K562 (cell line): Measurements from ENCODE around the gene SLBP. TPM values are rescaled to one million over a fixed set of nuclear protein-coding genes. Genes with fewer than 3 reads are reported as not detected.

ENCODE experiments used
- AFF4 ChIP-seq: sonication (generic); formaldehyde crosslinking; IDR thresholded peaks from 2 replicates; pipeline ENCODE4 v1.8.0; 2023; ENCODE audit warnings: mild to moderate bottlenecking, missing genetic modification reagents
- ASH1L ChIP-seq: fragments of 450-650 bp; IDR thresholded peaks from 2 replicates; pipeline ENCODE4 v1.6.1; 2018; ENCODE audit warnings: borderline replicate concordance, mild to moderate bottlenecking, low read depth; ENCODE audit not compliant: partially characterized antibody
- CREBBP ChIP-seq: IDR thresholded peaks from one replicate; pipeline ENCODE4 v1.6.1; 2012; ENCODE audit warnings: low read depth, mild to moderate bottlenecking, control low read depth, inconsistent platforms, low read length
- ELF4 ChIP-seq: fragments of 450-650 bp; formaldehyde crosslinking; IDR thresholded peaks from 2 replicates; pipeline ENCODE4 v1.4.0; 2022; ENCODE audit warnings: missing genetic modification characterization
- FUS ChIP-seq: fragments of 200-400 bp; formaldehyde crosslinking; optimal IDR thresholded peaks from 2 replicates; pipeline ENCODE3; 2017; ENCODE audit warnings: low read depth, low read length
- GTF2A2 ChIP-seq: IDR thresholded peaks from 2 replicates; pipeline ENCODE4 v1.6.1; 2016; ENCODE audit warnings: mild to moderate bottlenecking, missing genetic modification characterization, missing compliant biosample characterization
- MTA2 ChIP-seq: fragments of 450-650 bp; IDR thresholded peaks from 2 replicates; pipeline ENCODE4 v1.6.1; 2016; ENCODE audit warnings: low read depth
- POLR2B ChIP-seq: fragments of 450-650 bp; IDR thresholded peaks from 2 replicates; pipeline ENCODE4 v1.6.1; 2018; ENCODE audit warnings: low read depth; ENCODE audit not compliant: partially characterized antibody
- SUPT5H ChIP-seq: fragments of 450-650 bp; IDR thresholded peaks from 2 replicates; pipeline ENCODE4 v1.6.1; 2016
- ZBTB40 ChIP-seq, 2 experiments: fragments of 450-650 bp in 1 of 2; sonication (generic) in 1 of 2; formaldehyde crosslinking in 1 of 2; IDR thresholded peaks; 2 replicates each; pipeline versions ENCODE4 v1.7.1 to v1.9.0; 2016 to 2022; ENCODE audit warnings: inconsistent platforms in 1 of 2, mild to moderate bottlenecking in 1 of 2, missing genetic modification reagents in 1 of 2
- ZBTB43 ChIP-seq: sonication (generic); formaldehyde crosslinking; IDR thresholded peaks from 2 replicates; pipeline ENCODE4 v1.8.0; 2023; ENCODE audit warnings: mild to moderate bottlenecking, missing genetic modification reagents
- ZBTB8A ChIP-seq: fragments of 450-650 bp; IDR thresholded peaks from 2 replicates; pipeline ENCODE4 v1.6.1; 2018; ENCODE audit warnings: mild to moderate bottlenecking, moderate library complexity; ENCODE audit not compliant: partially characterized antibody
- ZNF764 ChIP-seq: fragments of 250-450 bp; sonication (Bioruptor Pico); IDR thresholded peaks from 2 replicates; pipeline ENCODE4 v1.4.0; 2020; ENCODE audit warnings: low read depth, mild to moderate bottlenecking, moderate library complexity
- polyA plus RNA-seq, 8 experiments: library from polyadenylated mRNA; depleted of rRNA in 4 of 8; stranded (reverse) in 5 of 8; unstranded in 3 of 8; fragments of >200 nt; fragmentation: Nextera tagmentation in 2 of 8; fragmentation: Illumina TruSeq in 1 of 8; extraction: Ambion mirVana in 2 of 8; extraction: Trizol in 1 of 8; gene quantifications; 2 replicates each; pipeline versions ENCODE4 v1.2.1 to v1.2.3, GENCODE V29; 2011 to 2014; ENCODE audit warnings: inconsistent platforms in 1 of 8, missing spikeins in 1 of 8
- total RNA-seq, 7 experiments: library from RNA; depleted of rRNA in 6 of 7; stranded (reverse); fragments of >200 nt in 6 of 7; fragmentation: Illumina TruSeq in 2 of 7; extraction: Trizol in 2 of 7; gene quantifications; 2 replicates each; pipeline versions ENCODE4 v1.2.1 to v1.2.3, GENCODE V29; 2011 to 2021; ENCODE audit warnings: low replicate concordance in 1 of 7

The SLBP gene
- total and polyA plus RNA-seq, 9 of the 15 experiments (the other 6 are each of a cell fraction or from before 2014, with no cell fraction given) = 49.4 to 221 (median 162) TPM

GRCh38 chr4:1712216-1713002, at the start of gene SLBP (continued):
- TF ChIP-seq ZBTB40 (IDR thresholded peaks at IDR 0.05) (peak; percentile 69), ZBTB40 (CRISPR knock-in tag; IDR thresholded peaks at IDR 0.05) (no peak), GTF2A2 (tag) (peak; percentile 83; the same call in 1 of the 2 replicates), CREBBP (no peak), MTA2 (no peak), ELF4 (CRISPR knock-in tag) (peak; percentile 97), SUPT5H (peak; percentile 85), POLR2B (peak; percentile 75), FUS (peak; percentile 74), ZNF764 (CRISPR knock-in tag) (no peak), AFF4 (CRISPR knock-in tag) (peak; percentile 90), ZBTB43 (peak; percentile 84; the same call in 1 of the 2 replicates), ZBTB8A (no peak), ASH1L (peak; percentile 83)
